K562 (cell line): ENCODE results near the gene ARHGAP24.

Source experiments
- HCFC1 ChIP-seq: IDR thresholded peaks from 2 replicates; pipeline ENCODE4 v1.6.1; 2012; ENCODE audit warnings: low read depth, low read length, improper control_type of control experiment
- JUND ChIP-seq, 2 experiments: IDR thresholded peaks; 2 replicates in 1 of 2; 3 replicates in 1 of 2; pipeline ENCODE4 v1.6.1; 2011; ENCODE audit warnings: borderline replicate concordance in 2 of 2, low read depth in 2 of 2, low read length in 2 of 2, improper control_type of control experiment in 1 of 2, missing biosample characterization in 1 of 2, missing genetic modification characterization in 1 of 2, missing genetic modification reagents in 1 of 2
- RAD21 ChIP-seq, 2 experiments: fragments of 250-450 bp in 1 of 2; fragments of 450-650 bp in 1 of 2; sonication (Bioruptor Pico) in 1 of 2; formaldehyde crosslinking in 1 of 2; IDR thresholded peaks in 1 of 2; conservative IDR thresholded peaks in 1 of 2; 2 replicates each; pipeline versions ENCODE4 v1.4.0 to v1.8.0; 2020 to 2022; ENCODE audit warnings: mild to moderate bottlenecking in 2 of 2, moderate library complexity in 1 of 2
- ZNF134 ChIP-seq: fragments of 250-450 bp; sonication (Bioruptor Pico); conservative IDR thresholded peaks from 2 replicates; pipeline ENCODE4 v1.4.0; 2020
- TF ChIP-seq, protein P1 (sequence below): sonication (generic); formaldehyde crosslinking; IDR thresholded peaks from 2 replicates; pipeline ENCODE4 v1.8.0; 2022; ENCODE audit warnings: mild to moderate bottlenecking, missing genetic modification reagents
- TF ChIP-seq, protein P2 (sequence below), 3 experiments: IDR thresholded peaks in 2 of 3; conservative IDR thresholded peaks in 1 of 3; 2 replicates each; pipeline ENCODE4 v1.5.1; 2011 to 2012; ENCODE audit warnings: low read length in 3 of 3, mild to moderate bottlenecking in 3 of 3, control low read depth in 2 of 3, improper control_type of control experiment in 1 of 3, inconsistent platforms in 1 of 3, low read depth in 1 of 3, mixed read lengths in 1 of 3, moderate library complexity in 1 of 3; ENCODE audit not compliant: insufficient read depth in 2 of 3

DNA sequence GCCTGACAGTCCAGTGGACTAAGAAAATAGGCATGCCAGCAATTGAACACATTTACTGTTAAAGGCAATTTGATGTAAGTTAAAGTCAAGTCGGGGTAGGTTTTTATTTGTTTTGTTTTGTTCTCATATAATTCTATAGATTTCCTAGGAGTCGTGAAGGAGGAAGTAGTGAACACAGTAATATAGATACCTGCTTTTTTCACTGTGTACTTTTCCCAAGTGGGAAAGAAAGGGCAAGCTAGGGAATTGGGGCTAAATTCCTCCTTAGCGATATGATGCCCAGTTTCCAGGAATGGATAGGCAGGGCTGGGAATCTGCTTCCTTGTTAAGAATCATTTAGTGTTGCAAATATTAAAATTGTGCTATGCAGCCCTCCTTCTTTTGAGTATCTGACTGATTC lies 271.0 kb downstream of the ARHGAP24 start:
- no peak for TF ChIP-seq ZNF134 (CRISPR knock-in tag)
- no peak for TF ChIP-seq RAD21 (CRISPR knock-in tag; conservative IDR thresholded peaks at IDR 0.05 in 1 of 2, IDR thresholded peaks at IDR 0.05 in 1 of 2)
- TF ChIP-seq HCFC1 = no peak
- no peak for TF ChIP-seq JUND (IDR thresholded peaks at IDR 0.05; ENCODE audit: borderline replicate concordance, low read depth, low read length)
- TF ChIP-seq JUND (tag; IDR thresholded peaks at IDR 0.05; ENCODE audit: borderline replicate concordance, low read depth, low read length) = no peak
- TF ChIP-seq, protein P1, sequence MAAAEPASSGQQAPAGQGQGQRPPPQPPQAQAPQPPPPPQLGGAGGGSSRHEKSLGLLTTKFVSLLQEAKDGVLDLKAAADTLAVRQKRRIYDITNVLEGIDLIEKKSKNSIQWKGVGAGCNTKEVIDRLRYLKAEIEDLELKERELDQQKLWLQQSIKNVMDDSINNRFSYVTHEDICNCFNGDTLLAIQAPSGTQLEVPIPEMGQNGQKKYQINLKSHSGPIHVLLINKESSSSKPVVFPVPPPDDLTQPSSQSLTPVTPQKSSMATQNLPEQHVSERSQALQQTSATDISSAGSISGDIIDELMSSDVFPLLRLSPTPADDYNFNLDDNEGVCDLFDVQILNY (CRISPR knock-in tag) = no peak
- TF ChIP-seq, protein P2, sequence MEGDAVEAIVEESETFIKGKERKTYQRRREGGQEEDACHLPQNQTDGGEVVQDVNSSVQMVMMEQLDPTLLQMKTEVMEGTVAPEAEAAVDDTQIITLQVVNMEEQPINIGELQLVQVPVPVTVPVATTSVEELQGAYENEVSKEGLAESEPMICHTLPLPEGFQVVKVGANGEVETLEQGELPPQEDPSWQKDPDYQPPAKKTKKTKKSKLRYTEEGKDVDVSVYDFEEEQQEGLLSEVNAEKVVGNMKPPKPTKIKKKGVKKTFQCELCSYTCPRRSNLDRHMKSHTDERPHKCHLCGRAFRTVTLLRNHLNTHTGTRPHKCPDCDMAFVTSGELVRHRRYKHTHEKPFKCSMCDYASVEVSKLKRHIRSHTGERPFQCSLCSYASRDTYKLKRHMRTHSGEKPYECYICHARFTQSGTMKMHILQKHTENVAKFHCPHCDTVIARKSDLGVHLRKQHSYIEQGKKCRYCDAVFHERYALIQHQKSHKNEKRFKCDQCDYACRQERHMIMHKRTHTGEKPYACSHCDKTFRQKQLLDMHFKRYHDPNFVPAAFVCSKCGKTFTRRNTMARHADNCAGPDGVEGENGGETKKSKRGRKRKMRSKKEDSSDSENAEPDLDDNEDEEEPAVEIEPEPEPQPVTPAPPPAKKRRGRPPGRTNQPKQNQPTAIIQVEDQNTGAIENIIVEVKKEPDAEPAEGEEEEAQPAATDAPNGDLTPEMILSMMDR (IDR thresholded peaks at IDR 0.05 in 2 of 3, conservative IDR thresholded peaks at IDR 0.05 in 1 of 3; ENCODE audit: insufficient read depth in 2 of 3, low read depth in 1 of 3, low read length in 3 of 3) = no peak
